Astrocyte (in vitro differentiated cells and primary cell): ENCODE measurements around the gene CDT1. TPM values are rescaled to one million over a fixed set of nuclear protein-coding genes. Genes with fewer than 3 reads are reported as not detected.

Experiments
- DNase-seq: peaks from one replicate; pipeline ENCODE4 v3.0.0-alpha.2; 2010; ENCODE audit warnings: low read depth
- FAIRE-seq: peaks from 2 replicates; lab custom pipeline; 2011; peaks lifted over from hg19 to GRCh38; lab: Jason Lieb, UNC
- H2AFZ ChIP-seq: 2 replicates; pipeline ENCODE4 v1.6.0; 2012; ENCODE audit warnings: low read depth, low read length, inconsistent platforms
- H3K27ac ChIP-seq: 2 replicates; pipeline ENCODE4 v1.5.1; 2011; ENCODE audit warnings: low read depth, low read length, inconsistent platforms
- H3K27me3 ChIP-seq: 2 replicates; pipeline ENCODE4 v1.6.0; 2011; ENCODE audit warnings: low read length, inconsistent platforms; ENCODE audit not compliant: insufficient read depth
- H3K36me3 ChIP-seq: 2 replicates; pipeline ENCODE4 v1.5.1; 2011; ENCODE audit warnings: low read length, inconsistent platforms; ENCODE audit not compliant: insufficient read depth
- H3K4me1 ChIP-seq: 2 replicates; pipeline ENCODE4 v1.5.1; 2011; ENCODE audit warnings: low read length, inconsistent platforms; ENCODE audit not compliant: insufficient read depth
- H3K4me2 ChIP-seq: 2 replicates; pipeline ENCODE4 v1.6.0; 2012; ENCODE audit warnings: low read length, inconsistent platforms
- H3K4me3 ChIP-seq: 2 replicates; pipeline ENCODE4 v1.5.1; 2011; ENCODE audit warnings: low read depth, mild to moderate bottlenecking, low read length, inconsistent platforms; ENCODE audit not compliant: insufficient read depth
- H3K79me2 ChIP-seq: 2 replicates; pipeline ENCODE4 v1.6.0; 2012; ENCODE audit warnings: mild to moderate bottlenecking, low read length, inconsistent platforms; ENCODE audit not compliant: insufficient read depth
- H3K9ac ChIP-seq: 2 replicates; pipeline ENCODE4 v1.6.0; 2012; ENCODE audit warnings: mild to moderate bottlenecking, low read length, inconsistent platforms
- H3K9me3 ChIP-seq: 2 replicates; pipeline ENCODE4 v1.5.1; 2012; ENCODE audit warnings: low read depth, mild to moderate bottlenecking, low read length, inconsistent platforms; ENCODE audit not compliant: insufficient read depth
- H4K20me1 ChIP-seq: 2 replicates; pipeline ENCODE4 v1.6.0; 2012; ENCODE audit warnings: low read length, inconsistent platforms; ENCODE audit not compliant: insufficient read depth
- H3K27ac Mint-ChIP-seq: one replicate; pipeline ENCODE4 v1.8.0; 2021; ENCODE audit warnings: mild to moderate bottlenecking, mixed read lengths; ENCODE audit not compliant: unreplicated experiment
- H3K27me3 Mint-ChIP-seq: one replicate; pipeline ENCODE4 v1.8.0; 2021; ENCODE audit warnings: low read depth, mixed read lengths; ENCODE audit not compliant: unreplicated experiment
- H3K36me3 Mint-ChIP-seq: one replicate; pipeline ENCODE4 v1.8.0; 2021; ENCODE audit warnings: low read depth, mixed read lengths; ENCODE audit not compliant: unreplicated experiment
- H3K4me1 Mint-ChIP-seq: one replicate; pipeline ENCODE4 v1.8.0; 2021; ENCODE audit warnings: low read depth, mixed read lengths; ENCODE audit not compliant: unreplicated experiment
- H3K4me3 Mint-ChIP-seq: one replicate; pipeline ENCODE4 v1.8.0; 2021; ENCODE audit warnings: mild to moderate bottlenecking, moderate library complexity, mixed read lengths; ENCODE audit not compliant: unreplicated experiment
- H3K9me3 Mint-ChIP-seq: one replicate; pipeline ENCODE4 v1.8.0; 2021; ENCODE audit warnings: mild to moderate bottlenecking, mixed read lengths; ENCODE audit not compliant: unreplicated experiment
- CTCF ChIP-seq: IDR thresholded peaks from 2 replicates; pipeline ENCODE4 v1.5.1; 2011; ENCODE audit warnings: low read depth, mild to moderate bottlenecking, inconsistent platforms, low read length, moderate library complexity; ENCODE audit not compliant: insufficient read depth
- EZH2 ChIP-seq: IDR thresholded peaks from 2 replicates; pipeline ENCODE4 v1.6.1; 2012; ENCODE audit warnings: mild to moderate bottlenecking, low read length, inconsistent platforms; ENCODE audit not compliant: insufficient read depth
- total RNA-seq: library from RNA; stranded (reverse); gene quantifications from 2 replicates; pipeline ENCODE4 v1.2.1, GENCODE V29; 2021

Gene CDT1
- total RNA-seq, 1 donor from 2014 or later: 4.7 TPM

- H3K27ac ChIP-seq: peak overlapping the region; percentile 50
- H3K36me3 ChIP-seq: no peaks in the 10 kb centered on the region
- peak overlapping the region; percentile 86 for H3K27ac Mint-ChIP-seq
- H3K4me2 ChIP-seq: peak overlapping the region; percentile 93
- no peak overlapping the region for H2AFZ ChIP-seq
- H3K9me3 ChIP-seq: no peaks in the 10 kb centered on the region
- no peak for FAIRE-seq
- DNase-seq: no peak
- peaks cover 42% of the 10 kb centered on the region for H3K4me1 Mint-ChIP-seq
- peaks cover 83% of the 10 kb centered on the region for H3K79me2 ChIP-seq
- no peak for TF ChIP-seq CTCF
- no peak for TF ChIP-seq EZH2
- peak overlapping the region; percentile 83 for H3K4me3 Mint-ChIP-seq
- no peaks in the 10 kb centered on the region for H3K36me3 Mint-ChIP-seq
- H4K20me1 ChIP-seq: peaks cover 77% of the 10 kb centered on the region
- peaks cover 53% of the 10 kb centered on the region for H3K4me1 ChIP-seq
- peak overlapping the region; percentile 93 for H3K9ac ChIP-seq
- no peaks in the 10 kb centered on the region for H3K27me3 Mint-ChIP-seq
- no peak overlapping the region for H3K4me3 ChIP-seq
- H3K9me3 Mint-ChIP-seq: no peaks in the 10 kb centered on the region
- H3K27me3 ChIP-seq: no peaks in the 10 kb centered on the region
Measured at GRCh38 chr16:88781140-88782077, 22.2 kb upstream of the CDT1 start.

GRCh38 chr16:88782454-88783390 lies 20.9 kb upstream of the CDT1 start:
- no peak overlapping the region for H2AFZ ChIP-seq
- peaks cover 39% of the 10 kb centered on the region for H3K4me1 Mint-ChIP-seq
- no peaks in the 10 kb centered on the region for H3K27me3 ChIP-seq
- FAIRE-seq (no peak), DNase-seq (peak; percentile 74)
- peak overlapping the region; percentile 87 for H3K27ac ChIP-seq
- no peaks in the 10 kb centered on the region for H3K27me3 Mint-ChIP-seq
- peaks cover 70% of the 10 kb centered on the region for H3K79me2 ChIP-seq
- no peaks in the 10 kb centered on the region for H3K9me3 Mint-ChIP-seq
- H3K4me3 Mint-ChIP-seq: peak overlapping the region; percentile 83
- TF ChIP-seq CTCF (no peak), EZH2 (no peak)
- H3K4me2 ChIP-seq: peak overlapping the region; percentile 93
- H3K36me3 Mint-ChIP-seq: no peaks in the 10 kb centered on the region
- H3K9me3 ChIP-seq: no peaks in the 10 kb centered on the region
- H3K36me3 ChIP-seq: no peaks in the 10 kb centered on the region
- peak overlapping the region; percentile 86 for H3K27ac Mint-ChIP-seq
- peak overlapping the region; percentile 93 for H3K9ac ChIP-seq
- H4K20me1 ChIP-seq: peaks cover 63% of the 10 kb centered on the region
- H3K4me3 ChIP-seq: peak overlapping the region; percentile 80
- peaks cover 53% of the 10 kb centered on the region for H3K4me1 ChIP-seq
